AG09309 (cell line): ENCODE data around the gene PDSS2.
"Not testable (repeated sequence)": the region's sequence is repeated elsewhere in the genome, so short reads cannot be mapped to it uniquely, and the experiment has no call there.

Experiments used
- DNase-seq: peaks from one replicate; pipeline ENCODE4 v3.0.0-alpha.2; 2010; ENCODE audit warnings: low read depth
- H3K4me3 ChIP-seq: 2 replicates; pipeline ENCODE4 v1.5.1; 2011; ENCODE audit warnings: mild to moderate bottlenecking, low read depth, low read length, moderate library complexity; ENCODE audit not compliant: control insufficient read depth
- CTCF ChIP-seq: IDR thresholded peaks from 2 replicates; pipeline ENCODE4 v1.5.1; 2011; ENCODE audit warnings: mild to moderate bottlenecking, low read depth, low read length, inconsistent platforms; ENCODE audit not compliant: insufficient read depth, control insufficient read depth; ENCODE audit errors: missing control alignments

The PDSS2 gene

GRCh38 chr6:107196152-107196551, 263.2 kb downstream of the PDSS2 start:
- DNase-seq = no peak
- TF ChIP-seq CTCF = no peak
- no peak overlapping the region for H3K4me3 ChIP-seq

- DNase-seq, H3K4me3 ChIP-seq: not testable (repeated sequence)
Measured at GRCh38 chr6:107194723-107195122, 264.6 kb downstream of the PDSS2 start.

GRCh38 chr6:107192830-107193229, 266.5 kb downstream of the PDSS2 start:
- no peak for DNase-seq
- no peak for TF ChIP-seq CTCF
- H3K4me3 ChIP-seq = no peak overlapping the region

GRCh38 chr6:107187630-107188029, 271.7 kb downstream of the PDSS2 start:
- DNase-seq = no peak
- no peak overlapping the region for H3K4me3 ChIP-seq
- TF ChIP-seq CTCF = no peak

- H3K4me3 ChIP-seq = no peak overlapping the region
- no peak for TF ChIP-seq CTCF
- no peak for DNase-seq
Measured at GRCh38 chr6:107186047-107186446, 273.3 kb downstream of the PDSS2 start.

GRCh38 chr6:107185391-107185970, 273.9 kb downstream of the PDSS2 start:
- no peak for DNase-seq
- peak; percentile 30 for TF ChIP-seq CTCF

GRCh38 chr6:107184435-107184834, 274.9 kb downstream of the PDSS2 start:
- H3K4me3 ChIP-seq = no peak overlapping the region
- DNase-seq = no peak
- TF ChIP-seq CTCF = no peak

More at GRCh38 chr6:107185391-107185970, 273.9 kb downstream of the PDSS2 start:
- H3K4me3 ChIP-seq = no peak overlapping the region
